ENCODE data around the gene ROBO3. TPM values are rescaled to one million over a fixed set of nuclear protein-coding genes. Genes with fewer than 3 reads are reported as not detected.

Gene ROBO3
- total and polyA plus RNA-seq, 2 donors (not counting 3 experiments of a cell fraction or from before 2014, with no cell fraction given) = 27.1 to 65.4 TPM

DNA sequence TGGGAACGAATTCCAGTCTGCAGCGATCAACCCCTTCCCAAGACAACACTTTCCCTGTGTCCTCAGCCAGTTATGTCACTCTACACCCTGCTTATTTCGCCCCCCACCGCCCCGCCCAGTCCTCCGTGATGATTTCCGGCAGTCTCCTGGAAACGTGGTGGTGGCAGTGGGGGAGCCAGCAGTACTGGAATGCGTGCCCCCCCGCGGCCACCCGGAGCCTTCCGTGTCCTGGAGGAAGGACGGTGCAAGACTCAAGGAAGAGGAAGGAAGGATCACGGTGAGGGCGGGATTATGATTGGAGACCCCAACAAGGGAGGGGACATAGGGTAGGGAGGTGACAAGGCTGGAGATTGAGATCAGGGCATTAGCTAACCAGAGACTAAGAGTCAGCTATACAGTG is 4.1 kb downstream of the ROBO3 start:
- POLR2A ChIA-PET = no interaction called here
- CTCF ChIA-PET = interaction anchor here (1.1 to 1.5 kb wide), 3 partner anchors 33 to 467 kb away, joined by 3 to 5 read pairs (median 4); no protein-coding TSS in a partner anchor

DNA sequence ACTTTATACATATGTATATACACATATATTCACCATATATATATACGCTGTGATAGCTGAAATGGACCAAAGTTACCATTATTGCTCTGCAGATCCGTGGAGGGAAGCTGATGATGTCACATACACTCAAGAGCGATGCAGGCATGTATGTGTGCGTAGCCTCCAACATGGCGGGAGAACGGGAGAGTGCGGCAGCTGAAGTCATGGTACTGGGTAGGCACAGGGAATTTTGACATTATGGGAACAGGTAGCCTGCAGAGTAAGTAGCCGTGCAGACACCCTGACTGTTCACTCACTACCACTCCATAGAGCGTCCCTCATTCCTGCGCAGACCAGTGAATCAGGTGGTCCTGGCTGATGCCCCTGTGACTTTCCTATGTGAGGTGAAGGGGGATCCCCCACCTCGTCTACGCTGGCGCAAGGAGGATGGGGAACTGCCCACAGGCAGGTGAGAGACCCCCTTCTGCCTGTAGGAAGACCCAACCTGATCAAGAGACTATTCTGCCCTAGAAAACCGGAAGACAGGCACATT is 4.7 kb downstream of the ROBO3 start:
- H3K4me3 ChIP-seq (replicated peaks in 1 of 3; ENCODE audit: insufficient read depth in 1 of 3, low read depth in 1 of 3, low read length in 3 of 3) = no peak overlapping the region
- ChIA-PET POLR2A (no interaction called here), CTCF (interaction anchor here (1.2 to 1.5 kb wide), 2 partner anchors 33 to 226 kb away, joined by 4 to 5 read pairs; no protein-coding TSS in a partner anchor)
- DNase-seq (ENCODE audit: low read depth, low spot score) = no peak
- H3K36me3 ChIP-seq (ENCODE audit: control insufficient read depth in 2 of 2, extremely low read depth in 1 of 2, insufficient read depth in 2 of 2, low read length in 2 of 2) = no peaks in the 10 kb centered on the region
- H3K79me2 ChIP-seq (ENCODE audit: control insufficient read depth, insufficient read depth, low read length) = no peaks in the 10 kb centered on the region
- H3K4me1 ChIP-seq (ENCODE audit: control insufficient read depth, extremely low read depth, insufficient read depth, low read length) = peaks cover 3% of the 10 kb centered on the region
- no peak for FAIRE-seq
- H3K27me3 ChIP-seq (ENCODE audit: control insufficient read depth in 2 of 2, insufficient read depth in 2 of 2, low read length in 2 of 2) = peaks cover 75 to 85% of the 10 kb centered on the region in 2 experiments
- H3K9me1 ChIP-seq (replicated peaks; ENCODE audit: control insufficient read depth, extremely low read depth, insufficient read depth, low read length) = no peaks in the 10 kb centered on the region
- no peak overlapping the region for H3K4me2 ChIP-seq (ENCODE audit: insufficient read depth, low read length)
- no peak overlapping the region for H2AFZ ChIP-seq (ENCODE audit: low read depth, low read length)
- no peak overlapping the region for H3K9ac ChIP-seq (replicated peaks; ENCODE audit: extremely low read depth, insufficient read depth, low read length)
- intact Hi-C loops (cut with micrococcal nuclease) (no loop called here), dilution Hi-C loops (cut with MboI; ENCODE audit: extremely low pct_ligation_motif_present, low sequenced_read_pairs) (no loop called here)
- no peak for TF ChIP-seq POLR2AphosphoS5 (IDR thresholded peaks at IDR 0.05; ENCODE audit: insufficient read depth, low read depth, low read length)
- no peak for TF ChIP-seq FOS (IDR thresholded peaks at IDR 0.05; ENCODE audit: borderline replicate concordance, insufficient read depth, low read length)
- no peak for TF ChIP-seq JUN (IDR thresholded peaks at IDR 0.05; ENCODE audit: borderline replicate concordance, insufficient read depth, insufficient read length, low read depth)
- TF ChIP-seq POLR2A (IDR thresholded peaks at IDR 0.05; ENCODE audit: low read depth, low read length) = no peak
- TF ChIP-seq GATA2 (IDR thresholded peaks at IDR 0.05; ENCODE audit: insufficient read depth, insufficient read length, low read depth, low read length) = no peak
- no TSS peak for BruUV-seq (replicated peaks)
- no peaks in the 10 kb centered on the region for H4K20me1 ChIP-seq (replicated peaks; ENCODE audit: control insufficient read depth, extremely low read depth, insufficient read depth, low read length)
- no peaks in the 10 kb centered on the region for H3K9me3 ChIP-seq (replicated peaks; ENCODE audit: control insufficient read depth, insufficient read depth, low read length)
- H3K27ac ChIP-seq (ENCODE audit: insufficient read depth, low read depth, low read length) = no peak overlapping the region

More for the DNA sequence above, 4.1 kb downstream of the ROBO3 start:
- no peaks in the 10 kb centered on the region for H3K36me3 ChIP-seq (ENCODE audit: control insufficient read depth in 2 of 2, extremely low read depth in 1 of 2, insufficient read depth in 2 of 2, low read length in 2 of 2)
- no TSS peak for BruUV-seq (replicated peaks)
- no peak overlapping the region for H2AFZ ChIP-seq (ENCODE audit: low read depth, low read length)
- H3K4me2 ChIP-seq (ENCODE audit: insufficient read depth, low read length) = no peak overlapping the region
- TF ChIP-seq POLR2A (IDR thresholded peaks at IDR 0.05; ENCODE audit: low read depth, low read length) = no peak
- TF ChIP-seq, protein P1, sequence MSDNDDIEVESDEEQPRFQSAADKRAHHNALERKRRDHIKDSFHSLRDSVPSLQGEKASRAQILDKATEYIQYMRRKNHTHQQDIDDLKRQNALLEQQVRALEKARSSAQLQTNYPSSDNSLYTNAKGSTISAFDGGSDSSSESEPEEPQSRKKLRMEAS (IDR thresholded peaks at IDR 0.05; ENCODE audit: insufficient read depth, insufficient read length) = no peak
- TF ChIP-seq EZH2 (IDR thresholded peaks at IDR 0.05; ENCODE audit: borderline replicate concordance, low read depth, low read length, severe bottlenecking) = no peak
- no peak for TF ChIP-seq GATA2 (IDR thresholded peaks at IDR 0.05; ENCODE audit: insufficient read depth, insufficient read length, low read depth, low read length)
- H3K4me3 ChIP-seq (replicated peaks in 1 of 3; ENCODE audit: insufficient read depth in 1 of 3, low read depth in 1 of 3, low read length in 3 of 3) = no peak overlapping the region
- no peaks in the 10 kb centered on the region for H3K79me2 ChIP-seq (ENCODE audit: control insufficient read depth, insufficient read depth, low read length)
- H3K9ac ChIP-seq (replicated peaks; ENCODE audit: extremely low read depth, insufficient read depth, low read length) = no peak overlapping the region
- H3K27ac ChIP-seq (ENCODE audit: insufficient read depth, low read depth, low read length) = no peak overlapping the region
- DNase-seq (ENCODE audit: low read depth, low spot score) (no peak), FAIRE-seq (no peak)
- peaks cover 3% of the 10 kb centered on the region for H3K4me1 ChIP-seq (ENCODE audit: control insufficient read depth, extremely low read depth, insufficient read depth, low read length)
- peaks cover 79 to 91% of the 10 kb centered on the region in 2 experiments for H3K27me3 ChIP-seq (ENCODE audit: control insufficient read depth in 2 of 2, insufficient read depth in 2 of 2, low read length in 2 of 2)
- intact Hi-C loops (cut with micrococcal nuclease) (no loop called here), dilution Hi-C loops (cut with MboI; ENCODE audit: extremely low pct_ligation_motif_present, low sequenced_read_pairs) (no loop called here)
- H3K9me3 ChIP-seq (replicated peaks; ENCODE audit: control insufficient read depth, insufficient read depth, low read length) = no peaks in the 10 kb centered on the region
- H3K9me1 ChIP-seq (replicated peaks; ENCODE audit: control insufficient read depth, extremely low read depth, insufficient read depth, low read length) = no peaks in the 10 kb centered on the region
- H4K20me1 ChIP-seq (replicated peaks; ENCODE audit: control insufficient read depth, extremely low read depth, insufficient read depth, low read length) = no peaks in the 10 kb centered on the region
